ENCODE data around the gene CFAP161. TPM values are rescaled to one million over a fixed set of nuclear protein-coding genes. Genes with fewer than 3 reads are reported as not detected.

The CFAP161 gene
- total RNA-seq, 2 experiments from 2014 or later: not detected

- Mint-ChIP-seq H3K27ac (no peak overlapping the region), H3K9me3 (no peaks in the 10 kb centered on the region), H3K4me3 (no peak overlapping the region), H3K36me3 (no peaks in the 10 kb centered on the region), H3K27me3 (peaks cover 35% of the 10 kb centered on the region), H3K4me1 (peaks cover 6% of the 10 kb centered on the region)
- DNase-seq: no peak
These were observed 35.7 kb upstream of the CFAP161 start for GRCh38 chr15:81098349-81098748.

GRCh38 chr15:81098861-81099651 lies 35.0 kb upstream of the CFAP161 start:
- no peaks in the 10 kb centered on the region for H3K9me3 Mint-ChIP-seq
- no peak overlapping the region for H3K4me3 Mint-ChIP-seq
- H3K27ac Mint-ChIP-seq: no peak overlapping the region
- H3K36me3 Mint-ChIP-seq: no peaks in the 10 kb centered on the region
- H3K27me3 Mint-ChIP-seq: peaks cover 34% of the 10 kb centered on the region
- no peak for DNase-seq
- peaks cover 6% of the 10 kb centered on the region for H3K4me1 Mint-ChIP-seq

GRCh38 chr15:81101894-81102815 lies 31.9 kb upstream of the CFAP161 start:
- Mint-ChIP-seq H3K4me1 (peaks cover 8% of the 10 kb centered on the region), H3K36me3 (no peaks in the 10 kb centered on the region), H3K27ac (no peak overlapping the region), H3K4me3 (no peak overlapping the region), H3K27me3 (peaks cover 45% of the 10 kb centered on the region), H3K9me3 (no peaks in the 10 kb centered on the region)
- no peak for DNase-seq

- DNase-seq: no peak
- Mint-ChIP-seq H3K27ac (no peak overlapping the region), H3K4me1 (peaks cover 4% of the 10 kb centered on the region), H3K27me3 (peaks cover 28% of the 10 kb centered on the region), H3K36me3 (no peaks in the 10 kb centered on the region), H3K9me3 (no peaks in the 10 kb centered on the region), H3K4me3 (no peak overlapping the region)
These were observed 30.2 kb upstream of the CFAP161 start for GRCh38 chr15:81103857-81104256.

GRCh38 chr15:81105545-81105944 lies 28.5 kb upstream of the CFAP161 start:
- H3K36me3 Mint-ChIP-seq: no peaks in the 10 kb centered on the region
- H3K4me1 Mint-ChIP-seq: peaks cover 2% of the 10 kb centered on the region
- no peak overlapping the region for H3K27ac Mint-ChIP-seq
- H3K27me3 Mint-ChIP-seq: peaks cover 27% of the 10 kb centered on the region
- H3K4me3 Mint-ChIP-seq: no peak overlapping the region
- DNase-seq: no peak
- no peaks in the 10 kb centered on the region for H3K9me3 Mint-ChIP-seq

GRCh38 chr15:81106560-81106959 lies 27.5 kb upstream of the CFAP161 start:
- Mint-ChIP-seq H3K36me3 (no peaks in the 10 kb centered on the region), H3K4me3 (no peak overlapping the region), H3K4me1 (peaks cover 5% of the 10 kb centered on the region), H3K27ac (no peak overlapping the region), H3K9me3 (no peaks in the 10 kb centered on the region), H3K27me3 (peaks cover 34% of the 10 kb centered on the region)
- DNase-seq: peak; percentile 29

- peaks cover 37% of the 10 kb centered on the region for H3K27me3 Mint-ChIP-seq
- H3K4me3 Mint-ChIP-seq: no peak overlapping the region
- no peaks in the 10 kb centered on the region for H3K36me3 Mint-ChIP-seq
- no peak for DNase-seq
- no peaks in the 10 kb centered on the region for H3K9me3 Mint-ChIP-seq
- no peak overlapping the region for H3K27ac Mint-ChIP-seq
- peaks cover 7% of the 10 kb centered on the region for H3K4me1 Mint-ChIP-seq
These were observed 26.2 kb upstream of the CFAP161 start for GRCh38 chr15:81107889-81108288.

GRCh38 chr15:81108427-81108826 lies 25.6 kb upstream of the CFAP161 start:
- H3K9me3 Mint-ChIP-seq: no peaks in the 10 kb centered on the region
- peaks cover 7% of the 10 kb centered on the region for H3K4me1 Mint-ChIP-seq
- DNase-seq: no peak
- H3K4me3 Mint-ChIP-seq: no peak overlapping the region
- no peak overlapping the region for H3K27ac Mint-ChIP-seq
- no peaks in the 10 kb centered on the region for H3K36me3 Mint-ChIP-seq
- peaks cover 37% of the 10 kb centered on the region for H3K27me3 Mint-ChIP-seq

GRCh38 chr15:81111018-81111417 lies 23.1 kb upstream of the CFAP161 start:
- no peaks in the 10 kb centered on the region for H3K9me3 Mint-ChIP-seq
- no peaks in the 10 kb centered on the region for H3K36me3 Mint-ChIP-seq
- H3K27me3 Mint-ChIP-seq: peaks cover 35% of the 10 kb centered on the region
- H3K4me3 Mint-ChIP-seq: no peak overlapping the region
- peaks cover 7% of the 10 kb centered on the region for H3K4me1 Mint-ChIP-seq
- H3K27ac Mint-ChIP-seq: no peak overlapping the region
- no peak for DNase-seq

- Mint-ChIP-seq H3K9me3 (no peaks in the 10 kb centered on the region), H3K36me3 (no peaks in the 10 kb centered on the region), H3K4me3 (no peak overlapping the region), H3K27ac (no peak overlapping the region), H3K4me1 (peaks cover 6% of the 10 kb centered on the region), H3K27me3 (peaks cover 33% of the 10 kb centered on the region)
- DNase-seq: no peak
These were observed 22.3 kb upstream of the CFAP161 start for GRCh38 chr15:81111510-81112470.

- H3K27me3 Mint-ChIP-seq: peaks cover 43% of the 10 kb centered on the region
- H3K9me3 Mint-ChIP-seq: no peaks in the 10 kb centered on the region
- H3K4me3 Mint-ChIP-seq: no peak overlapping the region
- H3K36me3 Mint-ChIP-seq: no peaks in the 10 kb centered on the region
- peaks cover 6% of the 10 kb centered on the region for H3K4me1 Mint-ChIP-seq
- no peak for DNase-seq
- no peak overlapping the region for H3K27ac Mint-ChIP-seq
These were observed 20.8 kb upstream of the CFAP161 start for GRCh38 chr15:81113204-81113657.

- H3K4me3 Mint-ChIP-seq: no peak overlapping the region
- peaks cover 6% of the 10 kb centered on the region for H3K4me1 Mint-ChIP-seq
- H3K27ac Mint-ChIP-seq: no peak overlapping the region
- H3K9me3 Mint-ChIP-seq: no peaks in the 10 kb centered on the region
- no peaks in the 10 kb centered on the region for H3K36me3 Mint-ChIP-seq
- H3K27me3 Mint-ChIP-seq: peaks cover 43% of the 10 kb centered on the region
- DNase-seq: no peak
These were observed 20.2 kb upstream of the CFAP161 start for GRCh38 chr15:81113861-81114291.

- H3K9me3 Mint-ChIP-seq: no peaks in the 10 kb centered on the region
- no peak for DNase-seq
- no peak overlapping the region for H3K27ac Mint-ChIP-seq
- H3K4me1 Mint-ChIP-seq: peaks cover 6% of the 10 kb centered on the region
- peaks cover 42% of the 10 kb centered on the region for H3K27me3 Mint-ChIP-seq
- no peaks in the 10 kb centered on the region for H3K36me3 Mint-ChIP-seq
- no peak overlapping the region for H3K4me3 Mint-ChIP-seq
These were observed 18.8 kb upstream of the CFAP161 start for GRCh38 chr15:81115054-81115939.

- no peaks in the 10 kb centered on the region for H3K4me1 Mint-ChIP-seq
- no peak overlapping the region for H3K27ac Mint-ChIP-seq
- DNase-seq: no peak
- H3K4me3 Mint-ChIP-seq: no peak overlapping the region
- peaks cover 36% of the 10 kb centered on the region for H3K27me3 Mint-ChIP-seq
- no peaks in the 10 kb centered on the region for H3K9me3 Mint-ChIP-seq
- no peaks in the 10 kb centered on the region for H3K36me3 Mint-ChIP-seq
These were observed 16.9 kb upstream of the CFAP161 start for GRCh38 chr15:81117136-81117535.

Measured in activated naive CD8-positive, alpha-beta T cell treated with anti-CD3 and anti-CD28 coated beads for 36 hours (primary cell).